Karpas-422 (cell line): Measurements from ENCODE around the gene BICC1. TPM values are rescaled to one million over a fixed set of nuclear protein-coding genes. Genes with fewer than 3 reads are reported as not detected.

ENCODE experiments used
- DNase-seq: peaks from one replicate; pipeline ENCODE4 v3.0.0-alpha.2; 2015
- H2AFZ ChIP-seq: fragments of 200-600 bp; sonication (generic); 2 replicates; pipeline ENCODE4 v1.6.1; 2014; ENCODE audit warnings: antibody characterized with exemption, low read length, mixed read lengths
- H3K27ac ChIP-seq: fragments of 200-600 bp; sonication (generic); 2 replicates; pipeline ENCODE4 v1.5.1; 2014; ENCODE audit warnings: mild to moderate bottlenecking, low read length, moderate library complexity
- H3K27me3 ChIP-seq: fragments of 200-600 bp; sonication (generic); 2 replicates; pipeline ENCODE4 v1.6.1; 2014; ENCODE audit warnings: low read length, mixed read lengths
- H3K36me3 ChIP-seq: fragments of 200-600 bp; sonication (generic); 2 replicates; pipeline ENCODE4 v1.6.1; 2014; ENCODE audit warnings: low read length, mixed read lengths; ENCODE audit not compliant: insufficient read depth
- H3K4me1 ChIP-seq: fragments of 200-600 bp; sonication (generic); 2 replicates; pipeline ENCODE4 v1.6.1; 2014; ENCODE audit warnings: mild to moderate bottlenecking, low read length, mixed read lengths
- H3K4me2 ChIP-seq: fragments of 200-600 bp; sonication (generic); 2 replicates; pipeline ENCODE4 v1.6.1; 2014; ENCODE audit warnings: low read length, low read depth, mild to moderate bottlenecking; ENCODE audit not compliant: poor library complexity, severe bottlenecking
- H3K4me3 ChIP-seq: fragments of 200-600 bp; sonication (generic); 2 replicates; pipeline ENCODE4 v1.5.1; 2014; ENCODE audit warnings: mild to moderate bottlenecking, antibody characterized with exemption, low read length, mixed read lengths
- H3K79me2 ChIP-seq: fragments of 200-600 bp; sonication (generic); 2 replicates; pipeline ENCODE4 v1.6.1; 2014; ENCODE audit warnings: mild to moderate bottlenecking, low read length, mixed read lengths
- H3K9ac ChIP-seq: fragments of 200-600 bp; sonication (generic); 2 replicates; pipeline ENCODE4 v1.6.0; 2014; ENCODE audit warnings: low read length
- H3K9me2 ChIP-seq: fragments of 200-600 bp; sonication (generic), shearing (Covaris generic); replicated peaks from 2 replicates; pipeline ENCODE4 v1.6.0; 2014; ENCODE audit warnings: mild to moderate bottlenecking, low read length, moderate library complexity; ENCODE audit not compliant: insufficient read depth
- H3K9me3 ChIP-seq: fragments of 300-700, 200-600 bp; sonication (generic); 2 replicates; pipeline ENCODE4 v1.6.1; 2014; ENCODE audit warnings: low read length, mixed read lengths
- H4K20me1 ChIP-seq: fragments of 200-600 bp; sonication (generic); 2 replicates; pipeline ENCODE4 v1.6.1; 2014; ENCODE audit warnings: mild to moderate bottlenecking, antibody characterized with exemption, low read length, low read depth; ENCODE audit not compliant: insufficient read depth
- total RNA-seq: library from RNA; depleted of rRNA; stranded (reverse); fragments of >200 nt; shearing (Covaris generic); gene quantifications from 2 replicates; pipeline ENCODE4 v1.2.3, GENCODE V29; 2014; ENCODE audit warnings: low replicate concordance

BICC1 gene
- total RNA-seq, 1 experiment from 2014 or later = not detected

DNA sequence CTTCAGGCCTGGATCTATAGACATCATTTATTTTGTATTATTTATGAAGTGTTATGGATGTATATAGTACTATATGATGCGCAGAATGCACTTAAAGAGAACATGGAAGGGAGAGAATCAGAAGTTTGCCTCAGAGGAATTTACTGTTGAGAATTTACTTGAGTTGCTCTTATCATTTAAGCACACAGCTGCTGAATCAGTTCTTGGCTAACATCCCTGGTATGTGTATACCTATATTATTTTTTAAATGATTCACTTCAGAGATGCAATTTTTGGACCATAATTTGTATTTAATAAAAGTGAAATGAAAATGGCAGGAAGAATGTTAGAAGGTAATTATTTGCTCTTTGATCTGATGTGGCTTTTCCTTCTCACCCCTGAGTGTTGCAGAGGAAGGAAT lies 191.6 kb downstream of the BICC1 start:
- Histone ChIP-seq H3K9me2 (no peaks in the 10 kb centered on the region), H3K4me1 (no peaks in the 10 kb centered on the region), H3K79me2 (no peaks in the 10 kb centered on the region), H3K9me3 (no peaks in the 10 kb centered on the region), H3K4me2 (no peak overlapping the region), H4K20me1 (no peaks in the 10 kb centered on the region), H3K36me3 (no peaks in the 10 kb centered on the region), H2AFZ (no peak overlapping the region), H3K4me3 (no peak overlapping the region), H3K27ac (no peak overlapping the region), H3K27me3 (0 out of 2 replicates have a peak, but pooled peaks cover 2% of the 10 kb centered on the region), H3K9ac (no peak overlapping the region)
- no peak for DNase-seq

DNA sequence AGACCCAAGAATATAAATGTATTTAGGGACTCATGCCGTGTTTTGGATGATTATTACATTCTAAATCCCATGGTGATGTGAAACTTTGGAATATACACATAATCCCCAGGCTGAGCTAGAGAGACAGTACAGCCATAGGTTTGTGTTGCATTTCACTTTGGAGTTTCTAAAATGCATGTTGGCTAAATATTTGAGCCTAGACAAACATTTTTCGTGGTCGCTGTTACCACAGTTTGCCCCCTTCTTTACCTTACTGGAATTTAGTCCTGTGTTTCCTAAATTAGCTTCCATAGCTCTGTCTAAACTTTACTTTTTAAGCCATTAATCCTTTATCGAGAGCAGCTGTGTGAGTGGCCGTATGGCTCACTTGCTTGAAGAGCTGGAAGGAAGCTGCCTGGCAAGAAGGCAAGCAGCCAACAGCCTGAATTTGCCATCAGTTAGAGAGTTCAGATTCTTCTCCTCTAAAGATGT lies 192.0 kb downstream of the BICC1 start:
- Histone ChIP-seq H2AFZ (no peak overlapping the region), H3K4me3 (no peak overlapping the region), H3K4me2 (no peak overlapping the region), H3K36me3 (no peaks in the 10 kb centered on the region), H3K9me2 (no peaks in the 10 kb centered on the region), H3K9me3 (no peaks in the 10 kb centered on the region), H3K4me1 (no peaks in the 10 kb centered on the region), H4K20me1 (no peaks in the 10 kb centered on the region), H3K27me3 (0 out of 2 replicates have a peak, but pooled peaks cover 2% of the 10 kb centered on the region), H3K79me2 (no peaks in the 10 kb centered on the region), H3K27ac (no peak overlapping the region), H3K9ac (no peak overlapping the region)
- no peak for DNase-seq

DNA sequence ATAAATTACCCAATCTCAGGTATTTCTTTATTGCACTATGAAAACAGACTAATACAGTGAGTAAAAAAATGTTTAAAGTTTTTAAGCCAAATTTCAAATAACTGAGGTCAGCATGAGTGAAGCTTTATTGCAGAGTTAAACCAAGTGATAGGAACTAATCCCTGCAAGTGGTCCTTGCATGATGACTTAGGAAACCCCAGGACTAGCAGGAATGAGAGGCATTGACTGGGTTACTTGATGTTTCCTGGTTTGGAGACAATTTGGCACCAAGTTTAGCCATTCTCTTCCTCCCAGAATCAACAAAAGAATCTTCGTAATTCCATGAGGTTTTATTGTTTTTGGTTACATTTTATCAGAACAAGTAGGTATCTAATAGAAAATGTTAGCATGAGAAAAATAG lies 194.2 kb downstream of the BICC1 start:
- no peaks in the 10 kb centered on the region for H3K9me3 ChIP-seq

GRCh38 chr10:58712141-58712540 lies 199.5 kb downstream of the BICC1 start:
- no peaks in the 10 kb centered on the region for H3K36me3 ChIP-seq
- no peaks in the 10 kb centered on the region for H3K27me3 ChIP-seq
- H3K9ac ChIP-seq = no peak overlapping the region
- H2AFZ ChIP-seq = no peak overlapping the region
- H3K4me1 ChIP-seq = no peaks in the 10 kb centered on the region
- no peaks in the 10 kb centered on the region for H3K9me2 ChIP-seq
- no peaks in the 10 kb centered on the region for H3K79me2 ChIP-seq
- H3K4me3 ChIP-seq = no peak overlapping the region
- H3K4me2 ChIP-seq = no peak overlapping the region
- H4K20me1 ChIP-seq = no peaks in the 10 kb centered on the region
- no peak overlapping the region for H3K27ac ChIP-seq
- DNase-seq = no peak
- H3K9me3 ChIP-seq = no peaks in the 10 kb centered on the region

More for the DNA sequence above, 194.2 kb downstream of the BICC1 start:
- no peak for DNase-seq
- no peaks in the 10 kb centered on the region for H4K20me1 ChIP-seq
- H3K27ac ChIP-seq = no peak overlapping the region
- no peaks in the 10 kb centered on the region for H3K36me3 ChIP-seq
- H3K4me3 ChIP-seq = no peak overlapping the region
- H3K9ac ChIP-seq = no peak overlapping the region
- H3K9me2 ChIP-seq = no peaks in the 10 kb centered on the region
- H2AFZ ChIP-seq = no peak overlapping the region
- H3K4me2 ChIP-seq = no peak overlapping the region
- 0 out of 2 replicates have a peak, but pooled peaks cover 2% of the 10 kb centered on the region for H3K27me3 ChIP-seq
- no peaks in the 10 kb centered on the region for H3K4me1 ChIP-seq
- H3K79me2 ChIP-seq = no peaks in the 10 kb centered on the region

DNA sequence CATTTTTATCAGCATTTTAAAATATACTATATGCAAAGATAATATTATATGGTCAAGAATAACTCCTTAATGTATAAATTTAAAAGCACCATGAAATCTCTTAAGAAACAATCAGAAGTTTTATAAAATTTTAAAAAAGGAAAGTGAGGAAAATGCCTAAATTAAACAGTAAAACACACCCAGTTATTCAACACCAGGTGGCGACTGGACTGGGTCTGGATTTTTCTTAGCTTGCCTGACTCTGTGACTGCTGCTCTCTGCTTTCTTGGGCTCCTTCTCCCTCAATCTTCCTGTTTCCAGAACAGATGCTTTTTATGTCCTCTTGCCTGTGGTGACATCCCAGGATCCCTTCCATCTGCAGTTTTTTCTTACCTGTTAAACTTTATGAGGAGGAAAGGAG lies 200.3 kb downstream of the BICC1 start:
- Histone ChIP-seq H3K4me2 (no peak overlapping the region), H3K9me2 (no peaks in the 10 kb centered on the region), H3K9ac (no peak overlapping the region), H4K20me1 (no peaks in the 10 kb centered on the region), H3K27me3 (no peaks in the 10 kb centered on the region), H2AFZ (no peak overlapping the region), H3K9me3 (no peaks in the 10 kb centered on the region), H3K79me2 (no peaks in the 10 kb centered on the region), H3K4me1 (no peaks in the 10 kb centered on the region), H3K27ac (no peak overlapping the region), H3K36me3 (no peaks in the 10 kb centered on the region), H3K4me3 (no peak overlapping the region)
- no peak for DNase-seq

- H3K9me3 ChIP-seq = no peaks in the 10 kb centered on the region
- no peak for DNase-seq
- H3K9me2 ChIP-seq = no peaks in the 10 kb centered on the region
- no peaks in the 10 kb centered on the region for H3K4me1 ChIP-seq
- no peak overlapping the region for H2AFZ ChIP-seq
- no peaks in the 10 kb centered on the region for H3K79me2 ChIP-seq
- H3K4me2 ChIP-seq = no peak overlapping the region
- H3K27ac ChIP-seq = no peak overlapping the region
- no peaks in the 10 kb centered on the region for H3K36me3 ChIP-seq
- no peak overlapping the region for H3K9ac ChIP-seq
- H3K27me3 ChIP-seq = no peaks in the 10 kb centered on the region
- no peak overlapping the region for H3K4me3 ChIP-seq
- no peaks in the 10 kb centered on the region for H4K20me1 ChIP-seq
These were observed 201.7 kb downstream of the BICC1 start for GRCh38 chr10:58714409-58714808.

GRCh38 chr10:58715061-58715460 lies 202.4 kb downstream of the BICC1 start:
- Histone ChIP-seq H3K9me3 (no peaks in the 10 kb centered on the region), H3K4me3 (no peak overlapping the region), H3K9me2 (no peaks in the 10 kb centered on the region), H4K20me1 (no peaks in the 10 kb centered on the region), H3K9ac (no peak overlapping the region), H3K4me1 (no peaks in the 10 kb centered on the region), H2AFZ (no peak overlapping the region), H3K79me2 (no peaks in the 10 kb centered on the region), H3K4me2 (no peak overlapping the region), H3K36me3 (no peaks in the 10 kb centered on the region), H3K27me3 (no peaks in the 10 kb centered on the region), H3K27ac (no peak overlapping the region)
- DNase-seq = no peak

DNA sequence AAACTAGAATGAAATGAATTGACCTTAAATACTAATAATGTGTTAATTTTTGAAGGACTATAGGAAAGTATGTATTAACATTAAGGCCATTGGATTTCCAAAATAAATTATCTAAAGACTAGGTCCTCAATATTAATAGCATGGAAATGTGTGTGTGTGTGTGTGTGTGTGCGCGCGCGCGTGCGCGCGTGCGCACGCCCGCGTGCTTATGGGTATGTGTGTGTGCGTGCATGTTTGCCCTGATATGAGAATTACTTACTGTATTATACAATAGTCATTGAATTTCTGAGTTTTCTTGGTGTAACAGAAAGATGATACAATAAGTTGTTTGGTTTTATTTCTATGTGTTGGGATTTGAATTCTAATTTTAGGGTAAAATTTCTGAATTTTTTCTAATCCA lies 205.9 kb downstream of the BICC1 start:
- Histone ChIP-seq H3K27me3 (no peaks in the 10 kb centered on the region), H3K9ac (no peak overlapping the region), H3K36me3 (no peaks in the 10 kb centered on the region), H3K9me3 (no peaks in the 10 kb centered on the region), H3K4me3 (no peak overlapping the region), H3K27ac (no peak overlapping the region), H3K79me2 (no peaks in the 10 kb centered on the region), H4K20me1 (no peaks in the 10 kb centered on the region), H3K4me1 (no peaks in the 10 kb centered on the region), H3K9me2 (no peaks in the 10 kb centered on the region), H3K4me2 (no peak overlapping the region), H2AFZ (no peak overlapping the region)
- no peak for DNase-seq
